Measurements from ENCODE around the gene ACAN.

Gene ACAN

DNA sequence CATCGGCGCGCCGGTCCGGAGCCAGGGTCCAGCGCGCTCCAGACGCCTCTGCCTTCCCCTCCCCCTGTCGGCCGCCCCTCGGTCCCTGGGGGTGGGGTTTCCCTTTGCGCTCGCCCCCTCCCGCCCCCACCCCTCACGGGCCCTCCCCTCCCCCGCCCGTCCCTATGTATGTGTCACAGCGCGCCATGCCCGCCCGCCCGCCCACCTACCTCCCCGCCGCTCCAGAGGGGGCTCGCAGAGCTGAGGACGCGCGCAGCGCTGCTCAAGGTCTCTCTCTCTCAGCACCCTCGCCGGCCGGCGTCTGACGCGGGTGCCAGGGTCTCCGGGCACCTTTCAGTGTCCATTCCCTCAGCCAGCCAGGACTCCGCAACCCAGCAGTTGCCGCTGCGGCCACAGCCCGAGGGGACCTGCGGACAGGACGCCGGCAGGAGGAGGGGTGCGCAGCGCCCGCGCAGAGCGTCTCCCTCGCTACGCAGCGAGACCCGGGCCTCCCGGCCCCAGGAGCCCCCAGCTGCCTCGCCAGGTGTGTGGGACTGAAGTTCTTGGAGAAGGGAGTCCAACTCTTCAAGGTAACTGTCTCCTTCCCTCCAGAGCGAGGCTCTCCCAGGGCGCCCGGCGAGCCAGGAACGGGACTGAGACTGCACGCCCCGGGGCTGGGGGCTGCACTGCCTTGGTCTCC lies at the start of gene ACAN:
TSS of gene ACAN (plus strand) at position 196 of the 679 bp plus-strand sequence. CDS start 32,771 bp downstream, outside the sequence.
- ATAC-seq = no peak

- no peak for ATAC-seq
These were observed 46.7 kb upstream of the ACAN start for GRCh38 chr15:88756521-88756920.

GRCh38 chr15:88756921-88757320 lies 46.3 kb upstream of the ACAN start:
- no peak for ATAC-seq

GRCh38 chr15:88759872-88760271 lies 43.4 kb upstream of the ACAN start:
- ATAC-seq = no peak

DNA sequence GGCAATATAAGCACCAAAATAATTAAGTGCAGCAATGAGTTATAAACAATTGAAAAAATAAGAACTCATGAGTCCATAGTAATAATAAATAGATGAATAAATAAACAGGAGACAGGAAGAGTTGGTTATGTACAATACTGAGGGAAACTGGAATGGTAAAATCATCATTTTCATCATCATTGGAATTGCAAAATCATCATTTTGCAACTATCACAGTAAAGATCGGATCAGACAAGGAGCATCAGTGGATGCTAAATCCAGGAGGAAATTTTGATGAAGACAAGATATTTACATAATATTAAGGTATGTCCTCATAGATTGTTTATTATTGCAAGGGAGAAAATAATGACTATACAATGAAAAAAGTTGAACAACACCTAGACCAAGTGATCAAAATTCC lies 38.8 kb upstream of the ACAN start:
- no peak for ATAC-seq

DNA sequence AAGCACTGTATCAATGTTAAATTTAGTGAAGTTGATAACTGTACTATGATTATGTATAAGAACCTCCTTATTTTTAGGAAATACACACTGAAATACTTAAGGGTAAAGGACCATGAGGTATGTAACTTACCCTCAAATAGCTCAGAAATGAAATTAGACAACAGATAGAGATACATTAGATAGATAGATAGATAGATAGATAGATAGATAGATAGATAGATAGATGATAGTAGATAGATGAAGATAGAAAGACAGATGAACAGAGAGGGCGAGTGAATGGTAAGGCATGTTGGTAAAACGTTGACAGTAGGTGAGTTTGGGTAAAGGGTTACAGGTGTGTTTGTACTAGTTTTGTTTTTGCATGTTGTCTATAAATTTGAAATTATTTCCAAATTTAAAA lies 38.0 kb upstream of the ACAN start:
- ATAC-seq = no peak

GRCh38 chr15:88769161-88769971 lies 33.9 kb upstream of the ACAN start:
- ATAC-seq = no peak

- ATAC-seq = no peak
These were observed 27.5 kb upstream of the ACAN start for GRCh38 chr15:88775776-88776175.

- ATAC-seq = no peak
These were observed 26.6 kb upstream of the ACAN start for GRCh38 chr15:88776646-88777045.

DNA sequence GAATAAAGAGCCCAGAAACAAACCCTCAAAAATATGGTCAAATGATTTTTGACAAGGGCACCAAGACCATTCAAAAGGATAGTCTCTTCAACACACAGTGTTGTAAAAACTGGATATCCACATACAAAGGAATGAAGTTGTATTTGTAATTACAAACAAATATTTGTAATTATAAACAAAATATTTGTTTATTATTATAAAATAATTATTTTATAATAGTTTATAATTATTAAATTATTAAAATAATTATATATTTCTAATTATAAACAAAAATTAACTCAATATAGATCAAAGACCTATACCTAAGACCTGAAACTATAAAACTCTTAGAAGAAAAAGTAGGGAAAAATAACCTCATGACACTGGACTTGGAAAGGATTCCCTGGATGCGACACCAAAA lies 23.3 kb upstream of the ACAN start:
- ATAC-seq = no peak

DNA sequence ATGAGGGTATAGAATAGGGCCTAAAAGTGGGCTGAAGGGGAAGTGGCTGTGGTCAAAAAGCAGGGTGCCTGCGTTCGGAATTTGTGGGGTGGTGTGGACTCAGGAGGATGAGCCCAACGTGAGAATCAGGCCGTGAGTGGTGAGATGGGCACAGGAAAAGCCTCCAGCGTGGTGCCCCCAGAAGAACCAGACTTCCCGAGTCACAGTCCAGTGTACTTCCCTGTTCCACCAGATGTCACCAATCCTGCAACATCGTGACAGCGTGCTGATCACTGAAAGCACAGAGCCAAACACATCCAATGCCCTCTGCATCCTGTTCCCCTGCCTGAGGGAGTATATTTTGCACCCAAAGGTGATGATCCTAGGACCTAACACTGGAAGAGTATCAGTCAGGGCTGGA lies 20.8 kb upstream of the ACAN start:
- ATAC-seq = no peak

DNA sequence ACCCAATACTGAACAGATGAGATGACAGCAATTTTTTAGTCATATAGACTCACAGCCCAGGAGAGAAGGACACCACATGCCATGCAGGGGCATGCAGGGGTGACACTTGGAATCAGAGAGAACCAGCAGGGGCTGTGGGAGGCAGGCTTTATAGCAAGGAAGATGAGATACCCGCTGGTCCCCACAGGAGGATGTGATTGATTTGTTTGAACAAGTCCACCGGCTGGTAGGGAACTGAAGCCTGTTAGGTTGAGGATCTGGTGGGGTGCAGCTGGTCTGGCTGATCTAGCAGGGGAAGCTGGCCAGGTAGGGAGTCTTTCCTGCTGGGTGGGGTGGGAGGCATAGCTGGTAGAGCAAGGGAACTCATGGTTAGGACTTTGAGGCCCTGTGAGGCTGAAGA lies 18.0 kb upstream of the ACAN start:
- no peak for ATAC-seq

GRCh38 chr15:88788036-88788435 lies 15.2 kb upstream of the ACAN start:
- ATAC-seq = no peak

DNA sequence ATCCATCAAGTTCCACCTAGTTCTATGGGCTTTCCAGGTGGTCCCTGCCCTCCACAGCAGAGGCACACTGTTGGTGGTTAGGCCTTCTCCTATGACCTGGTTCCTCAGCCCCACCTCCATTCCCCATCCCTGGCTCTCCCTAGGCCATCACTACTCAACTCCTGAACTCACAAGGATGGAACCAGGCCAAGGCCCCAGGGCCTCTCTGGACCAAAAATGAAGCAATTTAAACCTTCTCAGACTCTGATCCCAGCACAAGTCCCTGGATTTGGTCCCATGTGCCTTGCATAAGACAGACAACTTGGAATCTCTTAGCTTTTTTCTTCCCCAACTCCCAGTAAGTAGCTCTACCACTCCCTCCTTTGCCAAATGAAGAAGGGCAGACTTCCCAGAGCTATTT lies 14.4 kb upstream of the ACAN start:
- no peak for ATAC-seq

GRCh38 chr15:88790486-88790885 lies 12.8 kb upstream of the ACAN start:
- ATAC-seq = no peak

DNA sequence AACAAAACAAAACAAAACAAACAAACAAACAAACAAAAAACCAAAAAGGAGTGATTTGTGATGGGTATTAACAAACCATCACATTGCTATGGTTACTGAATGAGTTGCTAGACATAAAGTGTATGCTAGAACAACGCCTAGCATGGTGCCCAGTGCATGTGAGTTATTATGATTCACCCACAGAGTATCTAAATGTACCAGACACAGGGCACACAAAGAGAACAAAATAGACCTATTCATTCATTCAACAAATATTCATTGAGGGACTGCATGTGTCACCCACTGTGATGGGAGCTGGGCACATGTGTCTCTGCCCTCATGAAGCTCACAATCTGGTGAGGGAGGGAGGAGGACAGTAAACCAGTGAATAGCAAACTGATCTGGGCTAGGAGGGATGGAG lies 11.6 kb upstream of the ACAN start:
- ATAC-seq = no peak

DNA sequence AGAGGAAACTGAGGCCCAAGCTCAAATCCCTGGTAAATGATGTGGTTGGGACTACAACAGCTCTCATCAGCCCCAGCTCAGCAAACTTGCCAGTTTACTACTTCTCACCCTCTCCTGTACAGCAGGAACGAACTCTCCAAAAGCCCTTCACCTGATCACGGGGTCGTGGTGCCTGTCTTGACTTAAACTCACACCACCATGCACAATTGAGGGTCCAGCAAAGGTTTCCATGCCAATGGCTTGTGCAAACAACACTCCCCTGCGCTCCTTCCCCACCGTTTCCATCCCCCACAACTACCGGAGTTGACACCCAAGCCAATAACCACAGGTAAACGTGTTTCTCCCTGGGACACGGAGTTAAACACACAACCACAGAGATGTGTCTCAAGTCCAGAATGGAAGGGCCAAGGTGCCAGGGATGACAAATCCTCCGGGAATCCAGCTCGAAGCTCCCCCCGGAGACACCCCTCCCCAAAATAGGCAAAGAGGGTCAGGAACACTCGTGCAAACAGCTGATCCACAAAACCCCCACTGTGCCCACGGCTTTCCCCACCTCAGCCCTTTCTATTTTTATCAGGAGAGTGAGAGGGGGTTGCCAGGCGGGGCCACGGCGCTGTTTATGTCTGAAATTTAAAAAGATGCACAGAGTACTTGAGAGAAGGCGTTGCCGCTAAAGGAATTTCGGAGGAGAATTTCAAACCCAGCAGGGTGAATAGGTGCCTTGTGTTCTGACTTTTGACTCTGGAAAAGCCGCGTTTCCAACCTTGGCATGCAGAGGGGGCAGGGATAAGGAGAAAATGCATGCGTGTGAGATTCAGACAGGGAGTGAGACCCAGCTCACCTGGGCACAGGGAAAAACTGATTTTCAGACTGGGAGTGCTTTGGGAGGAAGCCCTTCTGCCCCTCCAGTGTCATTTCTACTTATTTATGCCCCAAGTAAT lies 10.6 kb upstream of the ACAN start:
- ATAC-seq = no peak

DNA sequence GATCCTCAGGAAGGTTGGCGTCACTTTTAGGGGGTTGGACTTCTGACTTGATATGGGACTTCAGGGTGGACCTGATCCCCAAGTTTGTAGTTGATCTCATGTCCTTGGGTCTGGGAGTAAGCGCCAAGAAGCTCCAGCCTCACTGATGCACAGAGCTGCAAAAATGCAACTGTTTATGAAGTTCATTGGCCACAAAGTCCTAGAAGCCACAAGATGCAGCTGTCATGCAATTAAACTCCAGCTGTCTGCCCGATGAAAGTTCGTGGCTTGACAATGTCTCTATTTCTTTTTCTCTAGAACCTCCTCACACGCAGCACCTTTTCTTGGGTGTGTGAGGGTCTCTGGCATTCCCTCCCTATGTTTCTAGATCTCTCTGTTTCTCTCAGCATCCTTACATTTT lies 9.2 kb upstream of the ACAN start:
- no peak for ATAC-seq

- ATAC-seq = no peak
These were observed 5.4 kb upstream of the ACAN start for GRCh38 chr15:88797663-88798339.

GRCh38 chr15:88799341-88799740 lies 3.9 kb upstream of the ACAN start:
- ATAC-seq = no peak

DNA sequence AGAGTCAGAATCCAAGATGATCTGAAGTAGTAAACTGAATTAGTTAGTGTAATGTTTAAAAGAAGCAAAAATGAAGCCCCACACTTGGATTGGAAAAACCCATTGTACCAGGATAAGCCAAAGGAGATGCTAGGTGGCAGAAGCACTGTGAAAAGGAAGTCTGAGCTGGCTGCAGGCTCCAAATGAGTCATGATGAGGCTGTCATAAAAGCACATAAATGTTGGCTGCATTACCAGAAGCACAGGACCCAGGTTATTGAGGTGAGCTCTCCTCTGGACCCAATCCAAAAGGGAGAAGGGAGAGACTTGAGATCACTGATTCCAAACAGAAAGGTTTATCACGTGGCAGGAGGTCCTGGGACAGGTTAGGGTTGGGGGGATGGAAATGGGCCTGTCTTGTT lies 3.2 kb upstream of the ACAN start:
- no peak for ATAC-seq

DNA sequence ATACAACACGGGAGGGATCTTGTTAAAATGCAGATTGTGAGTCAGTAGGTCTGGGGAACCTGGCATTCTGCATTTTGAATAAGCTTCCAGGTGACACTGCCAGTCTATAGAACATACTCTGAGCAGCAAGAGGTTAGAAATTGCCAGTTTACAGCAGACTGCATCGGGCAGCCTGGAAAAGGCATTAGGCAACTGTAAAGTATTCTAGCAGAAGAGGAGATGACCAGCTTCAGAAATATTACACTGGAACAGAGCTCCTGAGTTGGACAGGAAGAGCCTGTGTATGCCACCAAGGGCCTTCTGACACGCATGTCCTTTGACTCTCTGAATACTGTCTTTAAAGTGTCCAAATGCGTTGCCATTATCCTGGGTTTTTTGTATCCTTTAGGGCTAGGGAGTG lies 2.5 kb upstream of the ACAN start:
- ATAC-seq = no peak
